ENCODE measurements around the gene CEP68. TPM values are rescaled to one million over a fixed set of nuclear protein-coding genes. Genes with fewer than 3 reads are reported as not detected.

The CEP68 gene
- total RNA-seq, 1 experiment from 2014 or later: 11.2 TPM

- CTCF ChIA-PET: no interaction called here
- POLR2A ChIA-PET: no interaction called here
- no peak overlapping the region for H3K4me2 ChIP-seq (ENCODE audit: low read length)
- no peak overlapping the region for H3K9ac ChIP-seq (ENCODE audit: low read length)
- peaks cover under 1% of the 10 kb centered on the region; the same call in 1 of the 2 replicates for H4K20me1 ChIP-seq (ENCODE audit: insufficient read depth)
- no peak overlapping the region for H3K4me3 ChIP-seq (replicated peaks in 1 of 2; ENCODE audit: low read depth in 1 of 2, low read length in 2 of 2)
- peaks cover 8% of the 10 kb centered on the region for H3K79me2 ChIP-seq (ENCODE audit: insufficient read depth, low read length)
- H2AFZ ChIP-seq (ENCODE audit: low read depth, low read length, poor library complexity, severe bottlenecking): no peak overlapping the region
- intact Hi-C loops (cut with micrococcal nuclease): no loop called here
- H3K36me3 ChIP-seq (ENCODE audit: control insufficient read depth in 1 of 2, insufficient read depth in 2 of 2, low read length in 2 of 2): no peaks in the 10 kb centered on the region
- H3K27me3 ChIP-seq (ENCODE audit: insufficient read depth, low read length): no peaks in the 10 kb centered on the region
- RAD21 ChIA-PET (ENCODE audit: low non-redundant PET in 1 of 2, low total read pairs in 2 of 2, uncharacterized antibody in 2 of 2, unreplicated experiment in 2 of 2): no interaction called here
- ATAC-seq (no peak), DNase-seq (ENCODE audit: low read depth, low spot score) (no peak)
- H3K4me1 ChIP-seq (ENCODE audit: control insufficient read depth in 1 of 2, insufficient read depth in 2 of 2, low read length in 2 of 2): peaks cover 0 to 8% of the 10 kb centered on the region in 2 experiments; a peak in 3 of 4 replicates
- no TSS peak for BruUV-seq (replicated peaks)
- no peak overlapping the region for H3K27ac ChIP-seq (ENCODE audit: low read depth, low read length)
- TF ChIP-seq RAD21 (IDR thresholded peaks at IDR 0.05; ENCODE audit: low read depth) (no peak), EZH2phosphoT487 (IDR thresholded peaks at IDR 0.05; ENCODE audit: borderline replicate concordance) (no peak), EGR1 (IDR thresholded peaks at IDR 0.05; ENCODE audit: low read depth) (no peak), JUND (IDR thresholded peaks at IDR 0.05) (no peak), CBX3 (IDR thresholded peaks at IDR 0.05; ENCODE audit: low read depth) (no peak), YY1 (IDR thresholded peaks at IDR 0.05; ENCODE audit: extremely low read depth, insufficient replicate concordance, low read depth, low read length) (no peak), ELF1 (IDR thresholded peaks at IDR 0.05; ENCODE audit: borderline replicate concordance, low read depth) (no peak), CTCF (IDR thresholded peaks at IDR 0.05 in 2 of 3, conservative IDR thresholded peaks at IDR 0.05 in 1 of 3; ENCODE audit: borderline replicate concordance in 1 of 3, insufficient read depth in 1 of 3, low read depth in 2 of 3, low read length in 2 of 3) (no peak), SIN3A (IDR thresholded peaks at IDR 0.05; ENCODE audit: low read depth) (no peak), POLR2AphosphoS5 (IDR thresholded peaks at IDR 0.05; ENCODE audit: low read depth, low read length) (no peak), REST (IDR thresholded peaks at IDR 0.05; ENCODE audit: low read depth) (no peak), ZFX (IDR thresholded peaks at IDR 0.05) (no peak), SRF (IDR thresholded peaks at IDR 0.05; ENCODE audit: low read depth) (no peak), ZBTB33 (IDR thresholded peaks at IDR 0.05; ENCODE audit: extremely low read depth, insufficient replicate concordance, low read length) (no peak)
- H3K9me3 ChIP-seq (ENCODE audit: control insufficient read depth in 1 of 2, insufficient read depth in 1 of 2, low read depth in 1 of 2, low read length in 2 of 2): no peaks in the 10 kb centered on the region
- H3K9me2 ChIP-seq (ENCODE audit: insufficient read depth): no peaks in the 10 kb centered on the region
These were observed 77.9 kb downstream of the CEP68 start for GRCh38 chr2:65134158-65134557.
